H9 (cell line): ENCODE data around the gene TAF1A. TPM values are rescaled to one million over a fixed set of nuclear protein-coding genes. Genes with fewer than 3 reads are reported as not detected.
A peak's percentile ranks its signal among the peaks of the same experiment; 100 is the strongest.

Experiments used
- DNase-seq: peaks from one replicate; pipeline ENCODE4 v3.0.0-alpha.2; 2017
- H2AFZ ChIP-seq: one replicate; pipeline ENCODE4 v1.6.1; 2013; ENCODE audit warnings: mild to moderate bottlenecking, low read length, control low read depth, moderate library complexity
- H2AK5ac ChIP-seq: 2 replicates; pipeline ENCODE4 v1.6.1; 2013; ENCODE audit warnings: low read length, control low read depth, mixed read lengths; ENCODE audit not compliant: insufficient read length
- H2BK120ac ChIP-seq: one replicate; pipeline ENCODE4 v1.6.1; 2013; ENCODE audit warnings: low read depth, mild to moderate bottlenecking, low read length, control low read depth, inconsistent platforms; ENCODE audit not compliant: poor library complexity, severe bottlenecking
- H2BK12ac ChIP-seq: 2 replicates; pipeline ENCODE4 v1.6.1; 2013; ENCODE audit warnings: low read length, control low read depth, mixed read lengths, low read depth; ENCODE audit not compliant: insufficient read length
- H2BK15ac ChIP-seq: 2 replicates; pipeline ENCODE4 v1.6.1; 2013; ENCODE audit warnings: low read depth, low read length, control low read depth
- H2BK20ac ChIP-seq: one replicate; pipeline ENCODE4 v1.6.1; 2013; ENCODE audit warnings: low read depth, mild to moderate bottlenecking, low read length, control low read depth, inconsistent platforms; ENCODE audit not compliant: poor library complexity, severe bottlenecking
- H2BK5ac ChIP-seq: 2 replicates; pipeline ENCODE4 v1.6.1; 2013; ENCODE audit warnings: low read length, control low read depth, mixed read lengths; ENCODE audit not compliant: insufficient read length
- H3K14ac ChIP-seq: 2 replicates; pipeline ENCODE4 v1.6.1; 2013; ENCODE audit warnings: low read length, control low read depth; ENCODE audit not compliant: insufficient read depth
- H3K18ac ChIP-seq: 2 replicates; pipeline ENCODE4 v1.6.1; 2013; ENCODE audit warnings: low read depth, mild to moderate bottlenecking, mixed read lengths, low read length, control low read depth; ENCODE audit not compliant: insufficient read length
- H3K23ac ChIP-seq: 2 replicates; pipeline ENCODE4 v1.6.1; 2013; ENCODE audit warnings: low read length, control low read depth, mixed read lengths, low read depth; ENCODE audit not compliant: insufficient read length
- H3K23me2 ChIP-seq: 2 replicates; pipeline ENCODE4 v1.6.1; 2013; ENCODE audit warnings: low read depth, mild to moderate bottlenecking, mixed read lengths, low read length, control low read depth; ENCODE audit not compliant: insufficient read length, poor library complexity, severe bottlenecking
- H3K27ac ChIP-seq: 2 replicates; pipeline ENCODE4 v1.5.1; 2013; ENCODE audit warnings: low read length, control low read depth, mixed read lengths, low read depth; ENCODE audit not compliant: insufficient read length
- H3K27me3 ChIP-seq: 2 replicates; pipeline ENCODE4 v1.6.1; 2013; ENCODE audit warnings: low read length, control low read depth, inconsistent platforms; ENCODE audit not compliant: insufficient read depth
- H3K4ac ChIP-seq: 2 replicates; pipeline ENCODE4 v1.6.1; 2013; ENCODE audit warnings: low read depth, mild to moderate bottlenecking, control low read depth, inconsistent platforms, low read length, moderate library complexity
- H3K4me1 ChIP-seq: 2 replicates; pipeline ENCODE4 v1.6.1; 2013; ENCODE audit warnings: low read length, control low read depth, inconsistent platforms; ENCODE audit not compliant: insufficient read depth
- H3K4me2 ChIP-seq: 2 replicates; pipeline ENCODE4 v1.6.1; 2013; ENCODE audit warnings: low read length, control low read depth, mixed read lengths; ENCODE audit not compliant: insufficient read length, insufficient read depth
- H3K56ac ChIP-seq: 2 replicates; pipeline ENCODE4 v1.6.1; 2013; ENCODE audit warnings: low read depth, mild to moderate bottlenecking, mixed read lengths, low read length, control low read depth; ENCODE audit not compliant: insufficient read length
- H3K79me1 ChIP-seq: 2 replicates; pipeline ENCODE4 v1.6.1; 2013; ENCODE audit warnings: low read depth, mild to moderate bottlenecking, moderate library complexity, low read length, control low read depth, inconsistent platforms; ENCODE audit not compliant: insufficient read depth, poor library complexity, severe bottlenecking
- H3K79me2 ChIP-seq: 2 replicates; pipeline ENCODE4 v1.6.1; 2013; ENCODE audit warnings: low read length, control low read depth, inconsistent platforms; ENCODE audit not compliant: insufficient read depth
- H3K9ac ChIP-seq: 2 replicates; pipeline ENCODE4 v1.6.1; 2013; ENCODE audit warnings: low read length, control low read depth, mixed read lengths; ENCODE audit not compliant: insufficient read length; ENCODE audit errors: extremely low read depth
- H3K9me3 ChIP-seq: one replicate; pipeline ENCODE4 v1.6.1; 2013; ENCODE audit warnings: low read depth, low read length, inconsistent platforms; ENCODE audit not compliant: control insufficient read depth
- H3T11ph ChIP-seq: one replicate; pipeline ENCODE4 v1.6.1; 2013; ENCODE audit warnings: mild to moderate bottlenecking, low read length, control low read depth, inconsistent platforms
- H4K20me1 ChIP-seq: one replicate; pipeline ENCODE4 v1.6.1; 2013; ENCODE audit not compliant: control insufficient read depth, insufficient read length, insufficient read depth
- H4K5ac ChIP-seq: 2 replicates; pipeline ENCODE4 v1.6.1; 2013; ENCODE audit warnings: low read depth, mild to moderate bottlenecking, mixed read lengths, low read length, control low read depth; ENCODE audit not compliant: insufficient read length
- H4K8ac ChIP-seq: replicated peaks from 2 replicates; pipeline ENCODE4 v1.6.1; 2013; ENCODE audit warnings: low read length, control low read depth, mixed read lengths, low read depth; ENCODE audit not compliant: insufficient read length
- H4K91ac ChIP-seq: 2 replicates; pipeline ENCODE4 v1.6.1; 2013; ENCODE audit warnings: low read depth, mild to moderate bottlenecking, moderate library complexity, mixed read lengths, low read length, control low read depth; ENCODE audit not compliant: insufficient read length
- H3K27ac Mint-ChIP-seq, 3 experiments: 2 replicates in 2 of 3; 3 replicates in 1 of 3; pipeline ENCODE4 v1.8.0; 2020 to 2021; ENCODE audit warnings: mixed read lengths in 3 of 3, mild to moderate bottlenecking in 1 of 3, moderate library complexity in 1 of 3
- H3K27me3 Mint-ChIP-seq: 2 replicates; pipeline ENCODE4 v1.8.0; 2021; ENCODE audit warnings: low read depth, mild to moderate bottlenecking, moderate library complexity, mixed read lengths
- H3K36me3 Mint-ChIP-seq, 3 experiments: 2 replicates in 2 of 3; 3 replicates in 1 of 3; pipeline ENCODE4 v1.8.0; 2020 to 2021; ENCODE audit warnings: low read depth in 3 of 3, mixed read lengths in 3 of 3; ENCODE audit not compliant: insufficient read depth in 1 of 3
- H3K4me1 Mint-ChIP-seq, 2 experiments: 2 replicates each; pipeline ENCODE4 v1.8.0; 2020; ENCODE audit warnings: mixed read lengths in 2 of 2
- H3K4me3 Mint-ChIP-seq, 2 experiments: 2 replicates in 1 of 2; 3 replicates in 1 of 2; pipeline ENCODE4 v1.8.0; 2020 to 2021; ENCODE audit warnings: mild to moderate bottlenecking in 2 of 2, mixed read lengths in 2 of 2, moderate library complexity in 1 of 2
- H3K9me3 Mint-ChIP-seq, 2 experiments: 2 replicates in 1 of 2; 3 replicates in 1 of 2; pipeline ENCODE4 v1.8.0; 2020; ENCODE audit warnings: mild to moderate bottlenecking in 2 of 2, mixed read lengths in 2 of 2, moderate library complexity in 1 of 2
- WGBS: extraction: QIAGEN DNeasy Blood & Tissue Kit; methylation state at CpG from one replicate; pipeline ENCODE4 v1.1.7; 2013; ENCODE audit warnings: missing lambda C conversion rate, low lambda C conversion rate, mixed read lengths; ENCODE audit not compliant: insufficient read length; ENCODE audit errors: extremely low coverage; 5-methylcytosine and 5-hydroxymethylcytosine counted together
- total RNA-seq: library from RNA; stranded (reverse); gene quantifications from 2 replicates; pipeline ENCODE4 v1.2.1, GENCODE V29; 2021
- TF ChIP-seq, protein P1 (sequence below): fragments of 200-600 bp; sonication (generic); conservative IDR thresholded peaks from 3 replicates; pipeline ENCODE4 v1.8.0; 2021; ENCODE audit warnings: antibody characterized with exemption, mild to moderate bottlenecking

Gene TAF1A
- total RNA-seq, 1 experiment from 2014 or later, result 14.8 TPM

DNA sequence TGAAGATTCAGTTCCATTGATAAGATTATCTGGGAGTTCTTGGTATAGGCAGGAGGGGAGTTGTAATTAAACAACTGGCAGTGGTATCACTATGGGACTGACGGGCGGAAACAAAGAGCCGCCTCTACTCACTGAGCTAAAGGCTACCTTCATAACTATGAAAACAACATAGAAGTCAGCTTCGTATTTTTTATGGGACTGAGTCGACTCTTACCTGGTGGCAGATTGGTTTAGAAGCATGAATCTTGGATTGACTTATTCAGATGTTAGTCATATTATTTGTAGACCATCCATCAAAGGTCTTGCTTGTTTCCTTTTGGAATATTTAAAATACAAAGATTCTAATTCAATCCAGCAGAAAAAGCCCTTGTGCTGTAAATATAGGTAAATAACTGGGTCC is 35.6 kb downstream of the TAF1A start:
- H3K18ac ChIP-seq, result no peak overlapping the region
- no peak overlapping the region for H2BK12ac ChIP-seq
- H3K14ac ChIP-seq, result no peak overlapping the region
- H2BK20ac ChIP-seq, result no peak overlapping the region
- no peak overlapping the region for H3K4ac ChIP-seq
- no peaks in the 10 kb centered on the region for H3K27me3 ChIP-seq
- no peak overlapping the region for H2AFZ ChIP-seq
- DNase-seq, result no peak
- no peaks in the 10 kb centered on the region for H3K79me2 ChIP-seq
- no peaks in the 10 kb centered on the region for H3K4me1 ChIP-seq
- no peak overlapping the region for H4K5ac ChIP-seq
- no peak overlapping the region for H4K91ac ChIP-seq
- no peak overlapping the region for H3K4me3 Mint-ChIP-seq
- H3K9me3 ChIP-seq, result no peaks in the 10 kb centered on the region
- H4K8ac ChIP-seq, result no peak overlapping the region
- TF ChIP-seq, protein P1, sequence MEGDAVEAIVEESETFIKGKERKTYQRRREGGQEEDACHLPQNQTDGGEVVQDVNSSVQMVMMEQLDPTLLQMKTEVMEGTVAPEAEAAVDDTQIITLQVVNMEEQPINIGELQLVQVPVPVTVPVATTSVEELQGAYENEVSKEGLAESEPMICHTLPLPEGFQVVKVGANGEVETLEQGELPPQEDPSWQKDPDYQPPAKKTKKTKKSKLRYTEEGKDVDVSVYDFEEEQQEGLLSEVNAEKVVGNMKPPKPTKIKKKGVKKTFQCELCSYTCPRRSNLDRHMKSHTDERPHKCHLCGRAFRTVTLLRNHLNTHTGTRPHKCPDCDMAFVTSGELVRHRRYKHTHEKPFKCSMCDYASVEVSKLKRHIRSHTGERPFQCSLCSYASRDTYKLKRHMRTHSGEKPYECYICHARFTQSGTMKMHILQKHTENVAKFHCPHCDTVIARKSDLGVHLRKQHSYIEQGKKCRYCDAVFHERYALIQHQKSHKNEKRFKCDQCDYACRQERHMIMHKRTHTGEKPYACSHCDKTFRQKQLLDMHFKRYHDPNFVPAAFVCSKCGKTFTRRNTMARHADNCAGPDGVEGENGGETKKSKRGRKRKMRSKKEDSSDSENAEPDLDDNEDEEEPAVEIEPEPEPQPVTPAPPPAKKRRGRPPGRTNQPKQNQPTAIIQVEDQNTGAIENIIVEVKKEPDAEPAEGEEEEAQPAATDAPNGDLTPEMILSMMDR, result no peak
- H3K56ac ChIP-seq, result no peak overlapping the region
- no peak overlapping the region for H2AK5ac ChIP-seq
- no peaks in the 10 kb centered on the region for H3K27me3 Mint-ChIP-seq
- WGBS, result no CpG with 5 or more reads among the region's 5 CpGs
- H2BK120ac ChIP-seq, result no peak overlapping the region
- H3K4me1 Mint-ChIP-seq, result no peaks in the 10 kb centered on the region
- no peaks in the 10 kb centered on the region for H3K9me3 Mint-ChIP-seq
- no peak overlapping the region for H3K9ac ChIP-seq
- no peaks in the 10 kb centered on the region for H3K23me2 ChIP-seq
- H2BK5ac ChIP-seq, result no peak overlapping the region
- H2BK15ac ChIP-seq, result no peak overlapping the region
- H3T11ph ChIP-seq, result no peak overlapping the region
- no peak overlapping the region for H3K27ac ChIP-seq
- H4K20me1 ChIP-seq, result no peaks in the 10 kb centered on the region
- no peak overlapping the region for H3K4me2 ChIP-seq
- H3K27ac Mint-ChIP-seq, result peak overlapping the region in 1 of 3 experiments; percentile 59; a peak in 1 of 7 replicates
- H3K23ac ChIP-seq, result no peak overlapping the region
- no peaks in the 10 kb centered on the region for H3K79me1 ChIP-seq
- peaks cover 4 to 19% (median 17%) of the 10 kb centered on the region in 3 experiments; a peak in 6 of 7 replicates for H3K36me3 Mint-ChIP-seq
